HCT116 (cell line): ENCODE data around the gene SAT1.

Experiments
- CTCF ChIP-seq, 3 experiments: fragments of 200-600 bp in 1 of 3; sonication (generic) in 1 of 3; IDR thresholded peaks in 2 of 3; conservative IDR thresholded peaks in 1 of 3; 2 replicates each; pipeline ENCODE4 v1.5.1; 2012 to 2017; ENCODE audit warnings: low read depth in 2 of 3, low read length in 2 of 3, antibody characterized with exemption in 1 of 3, borderline replicate concordance in 1 of 3, control low read depth in 1 of 3, mild to moderate bottlenecking in 1 of 3, mixed read lengths in 1 of 3, mixed run types in 1 of 3, moderate library complexity in 1 of 3; ENCODE audit not compliant: insufficient read depth in 1 of 3
- RAD21 ChIP-seq: IDR thresholded peaks from 2 replicates; pipeline ENCODE4 v1.6.1; 2012; ENCODE audit warnings: low read depth, mild to moderate bottlenecking

- no peak for TF ChIP-seq RAD21
- no peak for TF ChIP-seq CTCF (IDR thresholded peaks at IDR 0.05 in 2 of 3, conservative IDR thresholded peaks at IDR 0.05 in 1 of 3; ENCODE audit: borderline replicate concordance in 1 of 3, insufficient read depth in 1 of 3, low read depth in 2 of 3, low read length in 2 of 3)
These were observed 6.6 kb downstream of the SAT1 start for GRCh38 chrX:23789386-23790154.
